Brain pericyte (primary cell): ENCODE results near the gene CACNB4.
"Not testable (repeated sequence)": the region's sequence is repeated elsewhere in the genome, so short reads cannot be mapped to it uniquely, and the experiment has no call there.

Experiments used
- DNase-seq: peaks from one replicate; pipeline ENCODE4 v3.0.0-alpha.2; 2012; ENCODE audit warnings: low read depth, low spot score

The CACNB4 gene

GRCh38 chr2:151906633-151906998 is 192.2 kb downstream of the CACNB4 start:
- no peak for DNase-seq

- no peak for DNase-seq
Measured at GRCh38 chr2:151905963-151906632, 192.7 kb downstream of the CACNB4 start.

GRCh38 chr2:151904807-151905206 is 194.0 kb downstream of the CACNB4 start:
- DNase-seq = no peak

GRCh38 chr2:151904021-151904420 is 194.8 kb downstream of the CACNB4 start:
- DNase-seq = no peak

GRCh38 chr2:151902829-151903228 is 196.0 kb downstream of the CACNB4 start:
- DNase-seq = no peak

- DNase-seq = no peak
Measured at GRCh38 chr2:151900331-151900730, 198.5 kb downstream of the CACNB4 start.

GRCh38 chr2:151899156-151899555 is 199.7 kb downstream of the CACNB4 start:
- DNase-seq = no peak

- DNase-seq = no peak
Measured at GRCh38 chr2:151891566-151892194, 207.2 kb downstream of the CACNB4 start.

- no peak for DNase-seq
Measured at GRCh38 chr2:151887164-151887563, 211.7 kb downstream of the CACNB4 start.

GRCh38 chr2:151886241-151886640 is 212.6 kb downstream of the CACNB4 start:
- peak; percentile 47 for DNase-seq

- DNase-seq = no peak
Measured at GRCh38 chr2:151882786-151883445, 215.9 kb downstream of the CACNB4 start.

GRCh38 chr2:151881342-151881741 is 217.5 kb downstream of the CACNB4 start:
- DNase-seq = no peak

- DNase-seq = no peak
Measured at GRCh38 chr2:151880586-151880985, 218.3 kb downstream of the CACNB4 start.

- DNase-seq = no peak
Measured at GRCh38 chr2:151878655-151879563, 219.9 kb downstream of the CACNB4 start.

GRCh38 chr2:151878204-151878603 is 220.6 kb downstream of the CACNB4 start:
- DNase-seq = no peak

- not testable (repeated sequence) for DNase-seq
Measured at GRCh38 chr2:151875631-151876030, 223.2 kb downstream of the CACNB4 start.

- no peak for DNase-seq
Measured at GRCh38 chr2:151872463-151872862, 226.4 kb downstream of the CACNB4 start.

- DNase-seq = no peak
Measured at GRCh38 chr2:151869291-151869690, 229.6 kb downstream of the CACNB4 start.

- no peak for DNase-seq
Measured at GRCh38 chr2:151862700-151863099, 236.1 kb downstream of the CACNB4 start.

GRCh38 chr2:151861174-151861573 is 237.7 kb downstream of the CACNB4 start:
- no peak for DNase-seq

- DNase-seq = no peak
Measured at GRCh38 chr2:151860613-151861146, 238.2 kb downstream of the CACNB4 start.

GRCh38 chr2:151860210-151860609 is 238.6 kb downstream of the CACNB4 start:
- DNase-seq = no peak
